ENCODE results near the gene MMP12.
"Not testable (repeated sequence)": the region's sequence is repeated elsewhere in the genome, so short reads cannot be mapped to it uniquely, and the experiment has no call there.

Gene MMP12

DNA sequence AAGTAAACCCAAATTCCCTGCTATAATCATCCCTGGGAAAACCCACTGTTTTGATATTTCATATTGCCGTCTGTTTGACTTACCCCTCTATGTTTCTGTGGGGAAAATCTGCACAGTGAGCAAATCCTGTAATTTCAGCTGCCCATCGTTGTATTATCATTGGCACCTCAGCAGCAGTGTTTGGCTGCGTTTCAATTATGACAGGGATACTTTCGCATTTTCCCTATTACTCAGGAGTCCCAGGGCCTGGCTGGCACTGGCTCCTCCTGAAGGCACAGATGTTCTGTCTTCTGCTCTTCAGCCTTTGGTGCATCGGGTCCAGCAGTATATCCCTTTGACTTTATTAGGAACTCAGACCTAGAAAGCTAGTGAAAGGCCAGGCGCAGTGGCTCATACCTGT, 12.2 kb upstream of the MMP12 start:
- Histone ChIP-seq H3K4me1 (ENCODE audit: control insufficient read depth, insufficient read depth, low read length) (peaks cover 20% of the 10 kb centered on the region), H3K4me2 (ENCODE audit: low read length) (no peak overlapping the region), H3K9me3 (replicated peaks; ENCODE audit: low read length) (no peaks in the 10 kb centered on the region), H3K27me3 (ENCODE audit: control insufficient read depth, insufficient read depth, low read length) (peaks cover 26% of the 10 kb centered on the region), H3K36me3 (ENCODE audit: insufficient read depth, low read length) (no peaks in the 10 kb centered on the region), H3K4me3 (ENCODE audit: low read length) (no peak overlapping the region), H3K9ac (ENCODE audit: low read depth, low read length) (no peak overlapping the region)

DNA sequence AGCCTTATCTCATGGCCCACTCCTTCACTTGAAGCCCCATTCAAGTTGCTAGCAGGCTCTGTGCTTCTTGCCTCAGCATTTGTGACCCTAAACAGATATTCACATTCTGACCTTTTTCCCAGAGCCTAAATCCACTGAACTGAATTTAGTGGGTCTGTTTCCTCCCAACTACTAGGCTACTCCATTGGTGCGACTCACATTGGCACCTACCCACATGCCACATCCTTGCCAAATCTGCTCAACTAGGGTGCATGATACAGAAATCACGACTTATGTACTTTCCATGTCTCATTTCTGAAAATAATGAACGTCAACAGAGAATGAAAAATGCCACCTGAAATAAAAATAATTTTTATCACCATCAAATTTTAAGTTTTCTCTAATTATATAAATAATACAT, 8.4 kb upstream of the MMP12 start:
- Histone ChIP-seq H3K4me1 (ENCODE audit: control insufficient read depth, insufficient read depth, low read length) (peaks cover 20% of the 10 kb centered on the region), H3K27me3 (ENCODE audit: control insufficient read depth, insufficient read depth, low read length) (no peaks in the 10 kb centered on the region), H3K4me2 (ENCODE audit: low read length) (no peak overlapping the region), H3K9ac (ENCODE audit: low read depth, low read length) (no peak overlapping the region), H3K4me3 (ENCODE audit: low read length) (no peak overlapping the region), H3K9me3 (replicated peaks; ENCODE audit: low read length) (no peaks in the 10 kb centered on the region), H3K36me3 (ENCODE audit: insufficient read depth, low read length) (no peaks in the 10 kb centered on the region)

DNA sequence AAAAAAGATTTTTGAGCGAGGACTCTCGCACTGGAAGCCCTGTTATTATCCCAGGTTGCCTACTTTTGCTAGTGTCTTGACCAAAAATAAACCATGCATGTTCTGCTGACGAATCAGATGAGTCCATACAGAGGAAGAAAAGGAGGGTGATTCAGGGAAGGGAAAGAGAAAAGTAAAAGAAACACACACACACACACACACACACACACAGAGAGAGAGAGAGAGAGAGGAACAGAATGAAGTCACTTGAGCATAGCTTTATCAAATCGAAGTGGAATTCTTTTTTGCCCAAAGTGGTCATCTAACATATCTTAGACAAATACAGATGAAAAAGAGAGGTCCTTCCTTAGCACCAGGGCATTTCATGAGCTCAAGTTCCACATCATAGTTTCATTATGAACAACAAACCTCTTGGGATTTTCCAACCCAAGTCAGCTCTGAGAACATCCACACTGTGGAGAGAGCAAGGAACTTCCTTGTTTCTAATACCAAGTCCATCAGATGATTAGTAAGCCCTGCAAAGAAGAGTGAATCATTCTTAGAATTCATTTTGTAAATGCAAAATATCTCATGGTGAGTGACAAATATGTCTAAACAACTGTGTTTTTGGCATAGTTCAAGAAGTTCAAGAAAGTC, 7.7 kb upstream of the MMP12 start:
- no peak overlapping the region for H3K4me2 ChIP-seq (ENCODE audit: low read length)
- no peak overlapping the region for H3K4me3 ChIP-seq (ENCODE audit: low read length)
- H3K9ac ChIP-seq (ENCODE audit: low read depth, low read length), result no peak overlapping the region
- no peaks in the 10 kb centered on the region for H3K36me3 ChIP-seq (ENCODE audit: insufficient read depth, low read length)
- H3K9me3 ChIP-seq (replicated peaks; ENCODE audit: low read length), result no peaks in the 10 kb centered on the region
- peaks cover 4% of the 10 kb centered on the region for H3K27me3 ChIP-seq (ENCODE audit: control insufficient read depth, insufficient read depth, low read length)
- peaks cover 20% of the 10 kb centered on the region for H3K4me1 ChIP-seq (ENCODE audit: control insufficient read depth, insufficient read depth, low read length)

DNA sequence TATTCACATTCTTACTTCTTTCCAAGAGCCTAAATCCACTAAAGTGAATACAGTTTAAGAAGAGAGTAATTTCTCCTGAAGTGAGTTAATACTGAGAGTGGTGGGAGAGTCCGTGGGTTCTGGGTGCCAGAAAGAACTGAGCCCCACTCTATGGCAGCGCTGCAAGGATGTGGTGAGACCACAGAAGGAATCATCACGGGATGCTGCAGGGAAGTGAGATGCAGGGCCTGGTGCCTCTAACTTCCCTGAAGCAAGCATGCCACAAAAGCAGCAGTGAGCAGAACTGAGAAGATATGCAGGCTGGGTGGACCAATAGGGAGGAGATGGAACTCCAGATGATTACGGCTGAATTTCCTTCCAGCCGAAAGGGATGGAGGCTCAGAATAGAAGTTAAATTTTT, 5.0 kb upstream of the MMP12 start:
- no peak overlapping the region for H3K9ac ChIP-seq (ENCODE audit: low read depth, low read length)
- no peak overlapping the region for H3K4me2 ChIP-seq (ENCODE audit: low read length)
- H3K36me3 ChIP-seq (ENCODE audit: insufficient read depth, low read length), result no peaks in the 10 kb centered on the region
- H3K9me3 ChIP-seq (replicated peaks; ENCODE audit: low read length), result no peaks in the 10 kb centered on the region
- H3K27me3 ChIP-seq (ENCODE audit: control insufficient read depth, insufficient read depth, low read length), result peaks cover 13% of the 10 kb centered on the region
- H3K4me1 ChIP-seq (ENCODE audit: control insufficient read depth, insufficient read depth, low read length), result peaks cover 9% of the 10 kb centered on the region
- H3K4me3 ChIP-seq (ENCODE audit: low read length), result no peak overlapping the region

DNA sequence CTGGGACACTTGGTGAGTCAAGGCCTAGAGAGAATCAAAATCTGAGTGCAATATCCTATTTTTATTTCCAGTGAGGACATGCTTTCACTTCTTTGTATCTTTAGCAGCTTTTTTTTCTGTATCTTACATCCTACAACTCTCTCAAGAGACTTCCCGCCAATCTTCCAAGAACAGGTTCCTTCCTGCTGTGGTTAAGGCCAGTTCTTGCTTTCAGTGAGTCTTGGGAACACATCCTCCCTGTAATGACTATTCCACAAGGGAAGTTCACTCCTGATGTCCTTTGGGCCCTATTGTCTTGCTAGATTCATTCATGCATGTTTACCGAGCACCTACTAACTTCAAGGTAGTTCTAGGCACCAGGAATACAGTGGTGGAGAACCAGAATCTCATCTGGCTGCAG, 3.8 kb upstream of the MMP12 start:
- Histone ChIP-seq H3K36me3 (ENCODE audit: insufficient read depth, low read length) (no peaks in the 10 kb centered on the region), H3K4me1 (ENCODE audit: control insufficient read depth, insufficient read depth, low read length) (peaks cover 9% of the 10 kb centered on the region), H3K4me2 (ENCODE audit: low read length) (no peak overlapping the region), H3K27me3 (ENCODE audit: control insufficient read depth, insufficient read depth, low read length) (peaks cover 13% of the 10 kb centered on the region), H3K4me3 (ENCODE audit: low read length) (no peak overlapping the region), H3K9ac (ENCODE audit: low read depth, low read length) (no peak overlapping the region), H3K9me3 (replicated peaks; ENCODE audit: low read length) (no peaks in the 10 kb centered on the region)

DNA sequence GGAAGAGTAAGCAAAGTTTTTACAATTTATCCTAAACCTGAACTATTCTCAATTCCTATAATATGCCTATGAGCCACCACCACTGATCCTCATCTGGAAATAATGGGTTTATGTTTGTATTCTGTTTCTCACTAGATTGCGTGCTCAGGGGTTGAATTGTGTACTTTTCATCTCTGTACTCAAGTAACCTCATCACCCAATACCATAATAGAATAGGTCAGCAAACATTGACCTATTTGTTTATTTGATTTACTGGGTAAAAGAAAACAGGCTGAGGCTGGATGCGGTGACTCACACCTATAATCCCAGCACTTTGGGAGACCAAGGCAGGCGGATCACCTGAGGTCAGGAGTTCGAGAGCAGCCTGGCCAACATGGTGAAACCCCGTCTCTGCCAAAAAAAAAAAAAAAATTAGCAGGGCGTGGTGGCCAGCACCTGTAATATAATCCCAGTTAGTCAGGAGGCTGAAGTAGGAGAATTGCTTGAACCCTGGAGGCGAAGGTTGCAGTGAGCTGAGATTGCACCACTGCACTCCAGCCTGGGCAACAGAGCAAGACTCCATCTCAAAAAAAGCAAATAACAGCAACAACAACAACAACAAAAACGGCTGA, 5.3 kb downstream of the MMP12 start:
- not testable (repeated sequence) for H3K9me3 ChIP-seq (replicated peaks; ENCODE audit: low read length); H3K9ac ChIP-seq (ENCODE audit: low read depth, low read length); H3K36me3 ChIP-seq (ENCODE audit: insufficient read depth, low read length); H3K4me2 ChIP-seq (ENCODE audit: low read length); H3K4me1 ChIP-seq (ENCODE audit: control insufficient read depth, insufficient read depth, low read length); H3K4me3 ChIP-seq (ENCODE audit: low read length); H3K27me3 ChIP-seq (ENCODE audit: control insufficient read depth, insufficient read depth, low read length)

DNA sequence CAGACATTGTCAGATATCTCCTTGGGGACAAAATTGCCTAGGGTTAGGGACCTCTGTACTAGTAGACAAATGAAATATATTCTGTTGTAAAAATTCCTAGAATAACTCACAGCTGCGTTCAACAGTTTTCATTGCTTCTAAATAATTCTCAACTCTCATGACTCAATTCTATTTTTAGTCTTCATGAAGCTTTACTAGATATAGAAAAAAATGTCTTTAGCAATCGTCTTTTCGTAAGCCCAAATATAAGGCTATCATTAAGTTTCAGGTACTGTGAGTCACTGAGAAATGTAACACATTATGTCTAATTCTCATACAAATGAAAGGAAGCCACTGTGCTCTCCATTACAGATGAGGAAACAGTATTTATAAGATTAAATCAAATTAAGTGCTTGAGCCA, 6.4 kb downstream of the MMP12 start:
- H3K9ac ChIP-seq (ENCODE audit: low read depth, low read length), result no peak overlapping the region
- peaks cover 3% of the 10 kb centered on the region for H3K27me3 ChIP-seq (ENCODE audit: control insufficient read depth, insufficient read depth, low read length)
- H3K9me3 ChIP-seq (replicated peaks; ENCODE audit: low read length), result no peaks in the 10 kb centered on the region
- no peaks in the 10 kb centered on the region for H3K36me3 ChIP-seq (ENCODE audit: insufficient read depth, low read length)
- H3K4me1 ChIP-seq (ENCODE audit: control insufficient read depth, insufficient read depth, low read length), result peaks cover 5% of the 10 kb centered on the region
- H3K4me3 ChIP-seq (ENCODE audit: low read length), result no peak overlapping the region
- H3K4me2 ChIP-seq (ENCODE audit: low read length), result no peak overlapping the region

DNA sequence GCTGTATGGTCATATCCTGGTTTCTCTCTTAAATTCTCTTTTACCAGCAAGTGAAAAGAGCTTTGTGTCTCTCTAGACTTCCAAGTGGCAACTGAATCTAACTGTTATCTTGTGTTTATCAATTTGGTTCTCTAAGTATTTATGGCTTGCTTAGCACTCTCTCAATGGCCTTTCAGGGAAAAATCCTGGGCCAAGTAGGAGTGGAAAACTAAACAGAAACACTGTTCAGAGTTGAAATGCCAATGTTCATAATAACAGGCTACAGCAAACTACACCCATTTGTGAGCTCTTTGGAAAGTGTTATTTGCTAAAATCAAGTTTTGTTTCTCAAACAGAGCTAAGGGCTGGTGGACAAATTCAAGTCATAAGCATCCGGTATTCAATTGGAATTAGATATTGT, 10.1 kb downstream of the MMP12 start:
- peaks cover 4% of the 10 kb centered on the region for H3K27me3 ChIP-seq (ENCODE audit: control insufficient read depth, insufficient read depth, low read length)
- no peaks in the 10 kb centered on the region for H3K9me3 ChIP-seq (replicated peaks; ENCODE audit: low read length)
- H3K4me2 ChIP-seq (ENCODE audit: low read length), result no peak overlapping the region
- H3K9ac ChIP-seq (ENCODE audit: low read depth, low read length), result no peak overlapping the region
- H3K4me3 ChIP-seq (ENCODE audit: low read length), result no peak overlapping the region
- H3K4me1 ChIP-seq (ENCODE audit: control insufficient read depth, insufficient read depth, low read length), result peaks cover 5% of the 10 kb centered on the region
- H3K36me3 ChIP-seq (ENCODE audit: insufficient read depth, low read length), result no peaks in the 10 kb centered on the region

DNA sequence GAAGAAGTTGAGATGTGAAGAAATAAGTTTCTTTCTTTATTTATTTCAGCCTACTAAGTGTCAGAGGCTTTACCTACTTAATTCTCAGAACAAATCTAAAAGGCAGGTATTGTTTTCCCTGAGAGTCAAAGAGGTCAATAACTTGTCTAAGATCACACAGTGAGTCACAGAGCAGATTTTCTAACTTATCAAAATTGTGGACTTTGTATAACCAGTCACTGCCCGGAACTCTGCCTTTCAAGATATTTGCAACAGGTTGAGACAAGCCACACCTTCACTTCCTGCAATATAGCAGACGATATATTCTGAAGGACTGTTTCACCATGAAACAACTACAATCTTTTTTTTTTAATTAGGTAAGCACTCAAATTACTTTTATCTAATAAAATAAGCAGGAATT, 20.8 kb downstream of the MMP12 start:
- Histone ChIP-seq H3K4me3 (ENCODE audit: low read length) (no peak overlapping the region), H3K9ac (ENCODE audit: low read depth, low read length) (no peak overlapping the region), H3K36me3 (ENCODE audit: insufficient read depth, low read length) (no peaks in the 10 kb centered on the region)

DNA sequence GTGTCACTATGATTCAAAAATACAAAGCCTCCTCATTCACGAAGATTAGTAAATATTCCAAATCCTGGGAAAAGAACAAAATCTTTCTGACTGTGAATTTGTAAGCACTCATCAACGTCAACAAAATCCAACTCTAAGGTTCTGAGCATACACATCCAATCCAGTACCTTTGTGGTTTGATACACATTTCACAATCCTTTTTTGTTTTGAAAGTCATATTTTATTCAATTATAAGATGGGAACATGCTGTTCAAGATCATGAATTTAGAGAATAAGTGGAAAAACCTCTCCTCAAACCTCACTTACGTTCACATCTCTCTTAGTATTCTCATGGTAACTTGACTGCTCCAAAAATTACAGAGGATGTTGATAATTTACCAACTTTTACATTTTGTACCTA, 21.7 kb downstream of the MMP12 start:
- Histone ChIP-seq H3K27me3 (ENCODE audit: control insufficient read depth, insufficient read depth, low read length) (no peaks in the 10 kb centered on the region), H3K9me3 (replicated peaks; ENCODE audit: low read length) (no peaks in the 10 kb centered on the region), H3K4me2 (ENCODE audit: low read length) (no peak overlapping the region), H3K9ac (ENCODE audit: low read depth, low read length) (no peak overlapping the region), H3K4me1 (ENCODE audit: control insufficient read depth, insufficient read depth, low read length) (peaks cover 22% of the 10 kb centered on the region), H3K4me3 (ENCODE audit: low read length) (no peak overlapping the region), H3K36me3 (ENCODE audit: insufficient read depth, low read length) (no peaks in the 10 kb centered on the region)

More for the DNA sequence above, 20.8 kb downstream of the MMP12 start:
- Histone ChIP-seq H3K27me3 (ENCODE audit: control insufficient read depth, insufficient read depth, low read length) (no peaks in the 10 kb centered on the region), H3K4me1 (ENCODE audit: control insufficient read depth, insufficient read depth, low read length) (peaks cover 22% of the 10 kb centered on the region), H3K4me2 (ENCODE audit: low read length) (no peak overlapping the region), H3K9me3 (replicated peaks; ENCODE audit: low read length) (no peaks in the 10 kb centered on the region)

DNA sequence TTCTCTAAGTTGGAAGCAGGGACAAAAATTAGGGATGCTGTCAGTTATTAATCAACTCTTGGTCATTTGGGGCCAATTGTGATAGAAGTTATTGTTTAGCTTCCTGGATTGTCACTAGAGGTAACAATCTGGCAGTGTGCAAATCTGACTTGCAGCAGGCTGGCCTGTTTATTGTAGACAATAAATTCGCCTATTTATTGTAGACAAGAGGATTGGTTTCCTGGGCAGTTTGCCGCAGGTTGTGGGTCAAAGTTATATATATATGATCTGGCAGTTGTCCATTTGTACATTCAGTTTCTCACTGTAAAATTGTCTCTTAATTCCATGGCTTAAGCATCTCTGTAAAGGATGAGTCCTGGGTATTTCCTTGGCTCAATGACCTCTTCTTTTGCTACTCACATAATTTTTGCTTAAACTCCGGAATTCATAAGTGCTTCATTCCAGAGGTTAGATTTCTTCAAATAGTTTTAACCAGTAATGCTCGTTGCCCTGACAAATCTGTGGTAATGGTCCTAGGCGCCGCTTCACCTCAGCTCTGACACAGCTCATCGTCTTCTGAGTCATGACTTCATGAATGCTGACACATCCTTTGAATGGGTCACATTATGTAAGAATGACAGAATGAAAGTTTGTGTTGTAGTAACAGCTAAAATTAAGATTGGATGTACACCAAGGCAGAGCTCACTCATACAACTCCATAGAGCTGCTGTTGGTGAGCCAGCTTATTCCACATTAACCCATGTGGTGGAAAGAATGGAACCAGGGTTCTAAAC, 23.6 kb downstream of the MMP12 start:
- Histone ChIP-seq H3K27me3 (ENCODE audit: control insufficient read depth, insufficient read depth, low read length) (no peaks in the 10 kb centered on the region), H3K4me2 (ENCODE audit: low read length) (peak overlapping the region; percentile 4), H3K4me3 (ENCODE audit: low read length) (no peak overlapping the region), H3K36me3 (ENCODE audit: insufficient read depth, low read length) (no peaks in the 10 kb centered on the region), H3K9ac (ENCODE audit: low read depth, low read length) (no peak overlapping the region), H3K4me1 (ENCODE audit: control insufficient read depth, insufficient read depth, low read length) (peaks cover 22% of the 10 kb centered on the region), H3K9me3 (replicated peaks; ENCODE audit: low read length) (no peaks in the 10 kb centered on the region)

DNA sequence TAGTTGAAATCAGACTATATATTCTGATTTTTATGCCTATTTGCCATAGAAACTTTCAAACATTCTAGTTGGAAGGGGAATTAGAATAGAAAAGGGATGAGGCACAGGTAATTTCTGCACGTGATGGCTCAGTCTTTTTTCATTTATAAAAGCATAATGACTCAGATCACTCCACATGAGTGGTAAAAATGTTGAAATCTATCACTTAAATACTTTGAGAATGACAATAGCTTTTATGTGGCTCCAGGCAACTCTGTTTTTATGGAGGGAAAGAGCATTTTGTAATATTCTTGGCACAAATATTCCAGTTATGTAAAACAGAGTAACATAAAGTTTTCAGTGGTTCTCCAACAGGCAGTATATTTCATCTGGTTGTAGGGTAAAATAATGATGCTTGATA, 25.5 kb downstream of the MMP12 start:
- Histone ChIP-seq H3K4me3 (ENCODE audit: low read length) (no peak overlapping the region), H3K9ac (ENCODE audit: low read depth, low read length) (no peak overlapping the region), H3K9me3 (replicated peaks; ENCODE audit: low read length) (no peaks in the 10 kb centered on the region), H3K4me1 (ENCODE audit: control insufficient read depth, insufficient read depth, low read length) (peaks cover 22% of the 10 kb centered on the region), H3K27me3 (ENCODE audit: control insufficient read depth, insufficient read depth, low read length) (peaks cover 2% of the 10 kb centered on the region), H3K36me3 (ENCODE audit: insufficient read depth, low read length) (no peaks in the 10 kb centered on the region), H3K4me2 (ENCODE audit: low read length) (no peak overlapping the region)
